Karpas-422 (cell line): Measurements from ENCODE around the gene SLC22A23. TPM values are rescaled to one million over a fixed set of nuclear protein-coding genes. Genes with fewer than 3 reads are reported as not detected.

Source experiments
- DNase-seq: peaks from one replicate; pipeline ENCODE4 v3.0.0-alpha.2; 2015
- H2AFZ ChIP-seq: fragments of 200-600 bp; sonication (generic); 2 replicates; pipeline ENCODE4 v1.6.1; 2014; ENCODE audit warnings: antibody characterized with exemption, low read length, mixed read lengths
- H3K27ac ChIP-seq: fragments of 200-600 bp; sonication (generic); 2 replicates; pipeline ENCODE4 v1.5.1; 2014; ENCODE audit warnings: mild to moderate bottlenecking, low read length, moderate library complexity
- H3K27me3 ChIP-seq: fragments of 200-600 bp; sonication (generic); 2 replicates; pipeline ENCODE4 v1.6.1; 2014; ENCODE audit warnings: low read length, mixed read lengths
- H3K36me3 ChIP-seq: fragments of 200-600 bp; sonication (generic); 2 replicates; pipeline ENCODE4 v1.6.1; 2014; ENCODE audit warnings: low read length, mixed read lengths; ENCODE audit not compliant: insufficient read depth
- H3K4me1 ChIP-seq: fragments of 200-600 bp; sonication (generic); 2 replicates; pipeline ENCODE4 v1.6.1; 2014; ENCODE audit warnings: mild to moderate bottlenecking, low read length, mixed read lengths
- H3K4me2 ChIP-seq: fragments of 200-600 bp; sonication (generic); 2 replicates; pipeline ENCODE4 v1.6.1; 2014; ENCODE audit warnings: low read length, low read depth, mild to moderate bottlenecking; ENCODE audit not compliant: poor library complexity, severe bottlenecking
- H3K4me3 ChIP-seq: fragments of 200-600 bp; sonication (generic); 2 replicates; pipeline ENCODE4 v1.5.1; 2014; ENCODE audit warnings: mild to moderate bottlenecking, antibody characterized with exemption, low read length, mixed read lengths
- H3K79me2 ChIP-seq: fragments of 200-600 bp; sonication (generic); 2 replicates; pipeline ENCODE4 v1.6.1; 2014; ENCODE audit warnings: mild to moderate bottlenecking, low read length, mixed read lengths
- H3K9ac ChIP-seq: fragments of 200-600 bp; sonication (generic); 2 replicates; pipeline ENCODE4 v1.6.0; 2014; ENCODE audit warnings: low read length
- H3K9me2 ChIP-seq: fragments of 200-600 bp; sonication (generic), shearing (Covaris generic); replicated peaks from 2 replicates; pipeline ENCODE4 v1.6.0; 2014; ENCODE audit warnings: mild to moderate bottlenecking, low read length, moderate library complexity; ENCODE audit not compliant: insufficient read depth
- H3K9me3 ChIP-seq: fragments of 300-700, 200-600 bp; sonication (generic); 2 replicates; pipeline ENCODE4 v1.6.1; 2014; ENCODE audit warnings: low read length, mixed read lengths
- H4K20me1 ChIP-seq: fragments of 200-600 bp; sonication (generic); 2 replicates; pipeline ENCODE4 v1.6.1; 2014; ENCODE audit warnings: mild to moderate bottlenecking, antibody characterized with exemption, low read length, low read depth; ENCODE audit not compliant: insufficient read depth
- total RNA-seq: library from RNA; depleted of rRNA; stranded (reverse); fragments of >200 nt; shearing (Covaris generic); gene quantifications from 2 replicates; pipeline ENCODE4 v1.2.3, GENCODE V29; 2014; ENCODE audit warnings: low replicate concordance

Gene SLC22A23
- total RNA-seq, 1 experiment from 2014 or later: not detected

GRCh38 chr6:3405182-3405518 is 51.7 kb downstream of the SLC22A23 start:
- DNase-seq: no peak
- no peaks in the 10 kb centered on the region for H3K79me2 ChIP-seq
- no peaks in the 10 kb centered on the region for H3K27me3 ChIP-seq
- no peak overlapping the region for H3K27ac ChIP-seq
- no peaks in the 10 kb centered on the region for H3K9me3 ChIP-seq
- no peak overlapping the region for H3K4me3 ChIP-seq
- H4K20me1 ChIP-seq: no peaks in the 10 kb centered on the region
- H3K36me3 ChIP-seq: no peaks in the 10 kb centered on the region
- no peak overlapping the region for H3K9ac ChIP-seq
- no peaks in the 10 kb centered on the region for H3K4me1 ChIP-seq
- H2AFZ ChIP-seq: no peak overlapping the region
- no peak overlapping the region for H3K4me2 ChIP-seq
- no peaks in the 10 kb centered on the region for H3K9me2 ChIP-seq

- H3K36me3 ChIP-seq: no peaks in the 10 kb centered on the region
- H2AFZ ChIP-seq: no peak overlapping the region
- H4K20me1 ChIP-seq: no peaks in the 10 kb centered on the region
- no peak overlapping the region for H3K9ac ChIP-seq
- H3K4me1 ChIP-seq: no peaks in the 10 kb centered on the region
- no peaks in the 10 kb centered on the region for H3K79me2 ChIP-seq
- H3K9me2 ChIP-seq: no peaks in the 10 kb centered on the region
- H3K4me3 ChIP-seq: no peak overlapping the region
- no peak overlapping the region for H3K4me2 ChIP-seq
- no peak overlapping the region for H3K27ac ChIP-seq
- DNase-seq: no peak
- no peaks in the 10 kb centered on the region for H3K27me3 ChIP-seq
- no peaks in the 10 kb centered on the region for H3K9me3 ChIP-seq
Measured at GRCh38 chr6:3403238-3404173, 53.3 kb downstream of the SLC22A23 start.

GRCh38 chr6:3402310-3403237 is 54.3 kb downstream of the SLC22A23 start:
- Histone ChIP-seq H3K79me2 (no peaks in the 10 kb centered on the region), H2AFZ (no peak overlapping the region), H3K4me1 (no peaks in the 10 kb centered on the region), H3K4me3 (no peak overlapping the region), H3K27me3 (no peaks in the 10 kb centered on the region), H4K20me1 (no peaks in the 10 kb centered on the region), H3K9me2 (no peaks in the 10 kb centered on the region), H3K27ac (no peak overlapping the region), H3K9me3 (no peaks in the 10 kb centered on the region), H3K9ac (no peak overlapping the region), H3K36me3 (no peaks in the 10 kb centered on the region), H3K4me2 (no peak overlapping the region)
- DNase-seq: no peak

GRCh38 chr6:3400162-3400561 is 56.7 kb downstream of the SLC22A23 start:
- DNase-seq: no peak

GRCh38 chr6:3398755-3399696 is 57.8 kb downstream of the SLC22A23 start:
- no peaks in the 10 kb centered on the region for H3K79me2 ChIP-seq
- no peaks in the 10 kb centered on the region for H3K27me3 ChIP-seq
- H4K20me1 ChIP-seq: no peaks in the 10 kb centered on the region
- no peaks in the 10 kb centered on the region for H3K9me2 ChIP-seq
- H3K4me2 ChIP-seq: no peak overlapping the region
- no peak overlapping the region for H3K4me3 ChIP-seq
- H3K4me1 ChIP-seq: no peaks in the 10 kb centered on the region
- H3K36me3 ChIP-seq: no peaks in the 10 kb centered on the region
- no peak overlapping the region for H3K9ac ChIP-seq
- H3K9me3 ChIP-seq: no peaks in the 10 kb centered on the region
- no peak overlapping the region for H2AFZ ChIP-seq
- no peak overlapping the region for H3K27ac ChIP-seq
- no peak for DNase-seq

More at GRCh38 chr6:3400162-3400561, 56.7 kb downstream of the SLC22A23 start:
- H2AFZ ChIP-seq: no peak overlapping the region
- no peaks in the 10 kb centered on the region for H3K9me3 ChIP-seq
- no peaks in the 10 kb centered on the region for H3K79me2 ChIP-seq
- H3K27ac ChIP-seq: no peak overlapping the region
- H3K27me3 ChIP-seq: no peaks in the 10 kb centered on the region
- H4K20me1 ChIP-seq: no peaks in the 10 kb centered on the region
- H3K36me3 ChIP-seq: no peaks in the 10 kb centered on the region
- no peaks in the 10 kb centered on the region for H3K4me1 ChIP-seq
- H3K4me3 ChIP-seq: no peak overlapping the region
- H3K9me2 ChIP-seq: no peaks in the 10 kb centered on the region
- no peak overlapping the region for H3K9ac ChIP-seq
- no peak overlapping the region for H3K4me2 ChIP-seq

GRCh38 chr6:3398165-3398562 is 58.7 kb downstream of the SLC22A23 start:
- no peak overlapping the region for H2AFZ ChIP-seq

GRCh38 chr6:3397229-3398164 is 59.4 kb downstream of the SLC22A23 start:
- no peaks in the 10 kb centered on the region for H3K36me3 ChIP-seq
- H2AFZ ChIP-seq: no peak overlapping the region
- no peak overlapping the region for H3K4me3 ChIP-seq
- H3K9me3 ChIP-seq: no peaks in the 10 kb centered on the region
- H3K27me3 ChIP-seq: no peaks in the 10 kb centered on the region
- H3K4me2 ChIP-seq: no peak overlapping the region
- no peaks in the 10 kb centered on the region for H3K79me2 ChIP-seq
- no peak overlapping the region for H3K9ac ChIP-seq
- no peaks in the 10 kb centered on the region for H4K20me1 ChIP-seq
- H3K4me1 ChIP-seq: no peaks in the 10 kb centered on the region
- no peaks in the 10 kb centered on the region for H3K9me2 ChIP-seq
- H3K27ac ChIP-seq: no peak overlapping the region
- DNase-seq: no peak

More at GRCh38 chr6:3398165-3398562, 58.7 kb downstream of the SLC22A23 start:
- Histone ChIP-seq H3K27ac (no peak overlapping the region), H3K4me1 (no peaks in the 10 kb centered on the region), H3K27me3 (no peaks in the 10 kb centered on the region), H3K4me2 (no peak overlapping the region), H3K79me2 (no peaks in the 10 kb centered on the region), H4K20me1 (no peaks in the 10 kb centered on the region), H3K9me2 (no peaks in the 10 kb centered on the region), H3K9ac (no peak overlapping the region), H3K4me3 (no peak overlapping the region), H3K9me3 (no peaks in the 10 kb centered on the region), H3K36me3 (no peaks in the 10 kb centered on the region)
- DNase-seq: no peak
